Lower lobe of right lung (tissue), 2 donors: ENCODE results near the gene RAB11A. TPM values are rescaled to one million over a fixed set of nuclear protein-coding genes. Genes with fewer than 3 reads are reported as not detected.

Experiments used
- ATAC-seq, 2 donors: fragments of 200-7000 bp; cut with Tn5 transposase; one replicate each; pipeline ENCODE4 v1.9.1; 2020 to 2022; ENCODE audit warnings: mild to moderate bottlenecking in 2 of 2, moderate library complexity in 2 of 2
- DNase-seq: peaks from one replicate; pipeline ENCODE4 v3.0.0-alpha.2; 2020
- H3K27ac ChIP-seq: fragments of 200-600 bp; one replicate; pipeline ENCODE4 v1.8.0; 2022
- H3K27me3 ChIP-seq: fragments of 200-600 bp; one replicate; pipeline ENCODE4 v1.8.0; 2022; ENCODE audit warnings: low read depth
- H3K36me3 ChIP-seq: fragments of 200-600 bp; one replicate; pipeline ENCODE4 v1.8.0; 2022; ENCODE audit warnings: mild to moderate bottlenecking
- H3K4me1 ChIP-seq: fragments of 200-600 bp; one replicate; pipeline ENCODE4 v1.8.0; 2022
- H3K4me3 ChIP-seq: fragments of 200-600 bp; one replicate; pipeline ENCODE4 v1.8.0; 2022; ENCODE audit warnings: mild to moderate bottlenecking
- H3K9me3 ChIP-seq: fragments of 200-600 bp; one replicate; pipeline ENCODE4 v1.8.0; 2022
- intact Hi-C: fragments of 100-400 bp; cut with DNase I; formaldehyde crosslinking; loops from one replicate; pipeline ENCODE4 v1.11.0; 2022
- long read RNA-seq: library from polyadenylated mRNA; unstranded; transcript quantifications from one replicate; pipeline ENCODE4 v2.0.0, GENCODE V29; 2021
- total RNA-seq: library from RNA; stranded (reverse); fragmentation: NEBNext Ultra II Directional; extraction: Animal tissue kit (Norgen Biotek cat#: 25700); gene quantifications from one replicate; pipeline ENCODE4 v1.2.1, GENCODE V29; 2021
- TF ChIP-seq, protein P1 (sequence below): fragments of 200-600 bp; IDR thresholded peaks from one replicate; pipeline ENCODE4 v1.8.0; 2022; ENCODE audit warnings: antibody characterized with exemption, mild to moderate bottlenecking
- donor health status: DM: no; HTN: yes; CAD: no; lungs with severe emphysema.

Gene RAB11A
- 218 TPM for total RNA-seq
- long read RNA-seq, full-length matches to known transcripts: 113 of 161 reads
- long read RNA-seq, partial matches to known transcripts: 5 of 161 reads
- long read RNA-seq, other reads (novel, unspliced or antisense): 43 of 161 reads

DNA sequence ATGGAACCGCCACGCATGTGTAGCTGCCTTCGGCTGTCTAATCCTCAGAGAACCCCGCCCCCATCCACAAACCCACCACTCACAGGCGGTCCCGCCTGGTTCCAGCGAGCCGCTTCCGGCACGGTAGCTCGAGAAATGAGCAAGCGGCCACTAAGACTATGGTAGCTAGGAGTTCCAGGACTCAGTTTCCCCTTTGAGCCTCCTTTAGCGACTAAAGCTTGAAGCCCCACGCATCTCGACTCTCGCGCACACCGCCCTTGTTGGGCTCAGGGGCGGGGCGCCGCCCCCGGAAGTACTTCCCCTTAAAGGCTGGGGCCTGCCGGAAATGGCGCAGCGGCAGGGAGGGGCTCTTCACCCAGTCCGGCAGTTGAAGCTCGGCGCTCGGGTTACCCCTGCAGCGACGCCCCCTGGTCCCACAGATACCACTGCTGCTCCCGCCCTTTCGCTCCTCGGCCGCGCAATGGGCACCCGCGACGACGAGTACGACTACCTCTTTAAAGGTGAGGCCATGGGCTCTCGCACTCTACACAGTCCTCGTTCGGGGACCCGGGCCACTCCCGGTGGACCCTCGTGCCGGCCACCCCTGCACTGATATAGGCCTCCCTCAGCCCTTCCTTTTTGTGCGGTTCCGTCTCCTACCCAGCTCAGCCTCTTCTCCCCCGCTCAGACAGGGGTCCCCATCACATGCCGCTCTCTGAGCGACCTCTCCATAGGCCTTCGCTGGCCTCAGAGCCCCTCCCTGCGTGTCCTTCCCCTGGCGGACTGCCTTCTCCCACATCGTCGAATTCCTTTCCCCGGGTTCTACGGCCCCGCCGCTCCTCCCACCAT lies at the start of gene RAB11A:
RAB11A (plus strand) TSS at position 366 of the 828 bp plus-strand sequence; CDS start at position 461, 95 bp downstream.
- H3K27ac ChIP-seq: peak within 1 kb of the TSS; percentile 91
- ATAC-seq: peak; percentile 99
- peak within 1 kb of the TSS; percentile 74 for H3K4me3 ChIP-seq
- peak; percentile 97 for DNase-seq
- H3K27me3 ChIP-seq: no peaks in the 10 kb centered on the region
- TF ChIP-seq, protein P1, sequence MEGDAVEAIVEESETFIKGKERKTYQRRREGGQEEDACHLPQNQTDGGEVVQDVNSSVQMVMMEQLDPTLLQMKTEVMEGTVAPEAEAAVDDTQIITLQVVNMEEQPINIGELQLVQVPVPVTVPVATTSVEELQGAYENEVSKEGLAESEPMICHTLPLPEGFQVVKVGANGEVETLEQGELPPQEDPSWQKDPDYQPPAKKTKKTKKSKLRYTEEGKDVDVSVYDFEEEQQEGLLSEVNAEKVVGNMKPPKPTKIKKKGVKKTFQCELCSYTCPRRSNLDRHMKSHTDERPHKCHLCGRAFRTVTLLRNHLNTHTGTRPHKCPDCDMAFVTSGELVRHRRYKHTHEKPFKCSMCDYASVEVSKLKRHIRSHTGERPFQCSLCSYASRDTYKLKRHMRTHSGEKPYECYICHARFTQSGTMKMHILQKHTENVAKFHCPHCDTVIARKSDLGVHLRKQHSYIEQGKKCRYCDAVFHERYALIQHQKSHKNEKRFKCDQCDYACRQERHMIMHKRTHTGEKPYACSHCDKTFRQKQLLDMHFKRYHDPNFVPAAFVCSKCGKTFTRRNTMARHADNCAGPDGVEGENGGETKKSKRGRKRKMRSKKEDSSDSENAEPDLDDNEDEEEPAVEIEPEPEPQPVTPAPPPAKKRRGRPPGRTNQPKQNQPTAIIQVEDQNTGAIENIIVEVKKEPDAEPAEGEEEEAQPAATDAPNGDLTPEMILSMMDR: peak; percentile 47
- peaks cover 32% of the 10 kb centered on the region for H3K4me1 ChIP-seq
- no peaks in the 10 kb centered on the region for H3K9me3 ChIP-seq
- intact Hi-C loops: no loop called here
- H3K36me3 ChIP-seq: peaks cover 2% of the 10 kb centered on the region

DNA sequence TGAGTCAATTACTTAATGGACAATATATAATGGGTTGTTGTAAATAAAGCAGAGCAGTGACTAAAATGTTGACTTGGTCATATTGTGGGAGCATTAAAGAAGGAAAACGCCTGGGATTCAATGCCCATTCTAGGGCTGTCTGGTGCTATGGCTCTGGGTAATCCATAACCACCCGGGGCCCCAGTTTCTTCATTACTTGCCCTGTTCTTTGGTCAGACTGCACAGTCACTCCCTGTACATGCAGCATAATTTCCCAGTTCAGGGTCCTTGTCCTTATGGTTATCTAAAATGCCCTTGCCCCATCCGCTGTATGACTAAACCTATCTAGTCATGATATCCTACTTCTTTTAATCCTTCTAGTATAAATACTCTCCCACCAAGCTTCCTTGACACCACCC lies 49.7 kb upstream of the RAB11A start:
- H3K4me3 ChIP-seq: no peak overlapping the region
- ATAC-seq (peak; percentile 39 to 54), DNase-seq (no peak)
- intact Hi-C loops: no loop called here
- no peaks in the 10 kb centered on the region for H3K36me3 ChIP-seq
- H3K9me3 ChIP-seq: no peaks in the 10 kb centered on the region
- peak overlapping the region; percentile 65 for H3K27ac ChIP-seq
- H3K27me3 ChIP-seq: no peaks in the 10 kb centered on the region
- H3K4me1 ChIP-seq: peaks cover 32% of the 10 kb centered on the region
- TF ChIP-seq, protein P1: no peak

DNA sequence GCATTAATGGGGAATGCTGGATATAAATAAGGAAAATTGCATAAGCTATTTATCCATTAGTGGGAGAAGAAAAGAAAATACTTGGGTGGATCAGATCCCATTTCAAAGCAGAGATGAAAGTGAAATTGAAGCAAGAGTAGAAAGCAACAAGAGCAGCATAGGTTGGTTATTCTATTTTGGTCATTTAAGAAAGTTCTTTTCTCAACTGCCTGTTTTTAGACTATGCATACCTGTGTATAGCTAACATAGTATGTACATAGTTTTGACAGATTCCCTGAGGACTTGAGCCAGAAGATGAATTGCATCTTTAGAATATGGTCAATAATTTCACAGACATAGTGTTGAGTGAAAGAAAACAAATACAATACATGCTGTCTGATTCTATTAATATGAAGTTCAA lies 48.2 kb upstream of the RAB11A start:
- H3K4me3 ChIP-seq: no peak overlapping the region
- no peaks in the 10 kb centered on the region for H3K27me3 ChIP-seq
- ATAC-seq: no peak
- TF ChIP-seq, protein P1: no peak
- H3K36me3 ChIP-seq: no peaks in the 10 kb centered on the region
- H3K4me1 ChIP-seq: peaks cover 43% of the 10 kb centered on the region
- DNase-seq: no peak
- H3K9me3 ChIP-seq: no peaks in the 10 kb centered on the region
- intact Hi-C loops: no loop called here
- no peak overlapping the region for H3K27ac ChIP-seq

DNA sequence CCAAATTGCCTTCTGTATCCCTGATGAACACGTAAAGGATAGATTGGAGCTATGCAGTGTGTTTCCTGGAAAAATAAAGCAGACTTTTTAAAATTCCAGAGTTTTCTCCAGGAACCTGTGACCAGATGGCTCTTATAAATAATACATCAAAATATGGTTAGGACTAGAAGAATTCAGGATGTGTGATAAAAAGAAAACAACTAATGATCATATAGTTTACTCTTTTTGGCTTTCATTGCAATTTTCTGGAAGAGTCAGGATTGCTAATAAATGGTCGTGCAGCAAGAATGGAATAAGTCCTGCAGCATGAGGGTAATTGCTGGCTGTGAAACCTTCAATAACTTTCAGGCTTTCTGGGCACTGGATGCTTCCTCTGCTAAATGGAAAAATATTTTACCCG lies 47.0 kb upstream of the RAB11A start:
- no peak for DNase-seq
- intact Hi-C loops: no loop called here
- Histone ChIP-seq H3K27me3 (no peaks in the 10 kb centered on the region), H3K9me3 (no peaks in the 10 kb centered on the region), H3K4me1 (peaks cover 52% of the 10 kb centered on the region), H3K36me3 (no peaks in the 10 kb centered on the region), H3K27ac (no peak overlapping the region), H3K4me3 (no peak overlapping the region)
- ATAC-seq: no peak
- TF ChIP-seq, protein P1: no peak

DNA sequence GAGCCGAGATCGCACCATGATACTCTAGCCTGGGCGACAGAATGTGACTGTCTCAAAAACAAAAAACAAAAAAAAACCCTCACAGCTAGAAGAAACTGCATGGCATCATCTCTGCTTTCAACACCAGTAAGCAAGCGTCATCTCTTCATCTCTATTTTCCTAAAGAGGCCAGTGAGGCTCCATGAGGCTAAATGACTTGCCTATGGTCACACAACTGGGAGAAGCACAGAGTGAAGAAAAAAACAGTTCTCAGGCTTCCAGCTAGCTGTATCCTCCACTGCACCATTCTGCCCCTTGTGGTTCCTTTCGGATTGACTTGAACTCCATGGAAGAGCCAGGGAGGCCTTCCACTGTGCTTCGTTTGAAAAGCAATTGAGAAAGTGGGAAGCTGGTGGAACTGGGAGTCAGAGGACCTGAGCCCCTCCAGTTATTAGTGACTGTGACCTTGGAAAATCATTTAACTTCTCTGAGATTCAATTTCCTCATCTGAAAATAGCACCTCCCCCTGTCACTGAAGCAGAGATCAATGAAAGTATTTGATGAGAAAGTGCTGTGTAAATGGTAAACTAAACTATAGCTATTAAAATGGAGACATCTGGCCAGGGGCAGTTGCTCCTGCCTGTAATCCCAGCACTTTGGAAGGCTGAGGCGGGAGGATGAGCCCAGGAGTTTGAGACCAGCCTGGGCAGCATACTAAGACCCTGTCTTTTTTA lies 45.1 kb upstream of the RAB11A start:
- H3K36me3 ChIP-seq: no peaks in the 10 kb centered on the region
- no peaks in the 10 kb centered on the region for H3K27me3 ChIP-seq
- DNase-seq: no peak
- H3K4me1 ChIP-seq: peaks cover 51% of the 10 kb centered on the region
- H3K9me3 ChIP-seq: no peaks in the 10 kb centered on the region
- H3K27ac ChIP-seq: no peak overlapping the region
- no peak overlapping the region for H3K4me3 ChIP-seq
- intact Hi-C loops: no loop called here
- ATAC-seq: peak; percentile 84 to 90
- TF ChIP-seq, protein P1: peak; percentile 64
